HK-2 (cell line): ENCODE data around the gene PRXL2A.

Experiments used
- DNase-seq: peaks from one replicate; pipeline ENCODE4 v3.0.0-alpha.2; 2018; ENCODE audit not compliant: unreplicated experiment

PRXL2A gene

GRCh38 chr10:80461208-80462183 lies 53.1 kb downstream of the PRXL2A start:
- no peak for DNase-seq

- no peak for DNase-seq
Observed at GRCh38 chr10:80462299-80462980, 54.1 kb downstream of the PRXL2A start.

GRCh38 chr10:80462981-80463741 lies 54.8 kb downstream of the PRXL2A start:
- no peak for DNase-seq

- DNase-seq: no peak
Observed at GRCh38 chr10:80463868-80464267, 55.5 kb downstream of the PRXL2A start.

- no peak for DNase-seq
Observed at GRCh38 chr10:80464557-80465450, 56.5 kb downstream of the PRXL2A start.

GRCh38 chr10:80465451-80465835 lies 57.1 kb downstream of the PRXL2A start:
- no peak for DNase-seq

- DNase-seq: no peak
Observed at GRCh38 chr10:80465839-80466590, 57.7 kb downstream of the PRXL2A start.

- DNase-seq: no peak
Observed at GRCh38 chr10:80466724-80467326, 58.5 kb downstream of the PRXL2A start.

GRCh38 chr10:80468002-80468401 lies 59.7 kb downstream of the PRXL2A start:
- no peak for DNase-seq

GRCh38 chr10:80468806-80469421 lies 60.6 kb downstream of the PRXL2A start:
- no peak for DNase-seq

- no peak for DNase-seq
Observed at GRCh38 chr10:80470266-80470665, 61.9 kb downstream of the PRXL2A start.

- DNase-seq: no peak
Observed at GRCh38 chr10:80471001-80471400, 62.6 kb downstream of the PRXL2A start.

- DNase-seq: no peak
Observed at GRCh38 chr10:80471715-80472233, 63.4 kb downstream of the PRXL2A start.

GRCh38 chr10:80472234-80473095 lies 64.1 kb downstream of the PRXL2A start:
- DNase-seq: no peak

- no peak for DNase-seq
Observed at GRCh38 chr10:80473096-80473657, 64.8 kb downstream of the PRXL2A start.

- peak; percentile 69 for DNase-seq
Observed at GRCh38 chr10:80473692-80474596, 65.6 kb downstream of the PRXL2A start.

GRCh38 chr10:80474597-80474910 lies 66.2 kb downstream of the PRXL2A start:
- no peak for DNase-seq
